ENCODE results near the gene TMEM244. TPM values are rescaled to one million over a fixed set of nuclear protein-coding genes. Genes with fewer than 3 reads are reported as not detected.

The TMEM244 gene
- total RNA-seq, 2 donors from 2014 or later, result not detected

GRCh38 chr6:129801909-129802308 lies 59.2 kb downstream of the TMEM244 start:
- no peaks in the 10 kb centered on the region for H3K9me3 ChIP-seq
- H3K36me3 ChIP-seq, result no peaks in the 10 kb centered on the region
- no peak overlapping the region for H3K4me3 ChIP-seq
- no peak overlapping the region for H3K27ac ChIP-seq
- DNase-seq (ENCODE audit: low spot score), result no peak
- H3K4me1 ChIP-seq, result no peaks in the 10 kb centered on the region
- TF ChIP-seq CTCF (IDR thresholded peaks at IDR 0.05), result no peak
- no peaks in the 10 kb centered on the region for H3K27me3 ChIP-seq

- Histone ChIP-seq H3K9me3 (no peaks in the 10 kb centered on the region), H3K4me3 (no peak overlapping the region), H3K27me3 (no peaks in the 10 kb centered on the region), H3K36me3 (no peaks in the 10 kb centered on the region), H3K27ac (no peak overlapping the region), H3K4me1 (no peaks in the 10 kb centered on the region)
- DNase-seq (ENCODE audit: low spot score), result no peak
- no peak for TF ChIP-seq CTCF (IDR thresholded peaks at IDR 0.05)
Measured at GRCh38 chr6:129795261-129795660, 65.9 kb downstream of the TMEM244 start.

GRCh38 chr6:129793447-129793846 lies 67.7 kb downstream of the TMEM244 start:
- Histone ChIP-seq H3K9me3 (no peaks in the 10 kb centered on the region), H3K27ac (no peak overlapping the region), H3K27me3 (no peaks in the 10 kb centered on the region), H3K4me3 (no peak overlapping the region), H3K4me1 (no peaks in the 10 kb centered on the region), H3K36me3 (no peaks in the 10 kb centered on the region)
- no peak for TF ChIP-seq CTCF (IDR thresholded peaks at IDR 0.05)
- DNase-seq (ENCODE audit: low spot score), result no peak

- H3K9me3 ChIP-seq, result no peaks in the 10 kb centered on the region
- H3K27me3 ChIP-seq, result no peaks in the 10 kb centered on the region
- DNase-seq (ENCODE audit: low spot score), result no peak
- H3K36me3 ChIP-seq, result no peaks in the 10 kb centered on the region
- TF ChIP-seq CTCF (IDR thresholded peaks at IDR 0.05), result no peak
- H3K4me3 ChIP-seq, result no peak overlapping the region
- no peaks in the 10 kb centered on the region for H3K4me1 ChIP-seq
- H3K27ac ChIP-seq, result no peak overlapping the region
Measured at GRCh38 chr6:129792049-129792448, 69.1 kb downstream of the TMEM244 start.

- H3K4me1 ChIP-seq, result no peaks in the 10 kb centered on the region
- H3K9me3 ChIP-seq, result no peaks in the 10 kb centered on the region
- H3K4me3 ChIP-seq, result no peak overlapping the region
- no peak for TF ChIP-seq CTCF (IDR thresholded peaks at IDR 0.05)
- H3K27me3 ChIP-seq, result no peaks in the 10 kb centered on the region
- no peak for DNase-seq (ENCODE audit: low spot score)
- no peak overlapping the region for H3K27ac ChIP-seq
- no peaks in the 10 kb centered on the region for H3K36me3 ChIP-seq
Measured at GRCh38 chr6:129790785-129791184, 70.3 kb downstream of the TMEM244 start.

- H3K9me3 ChIP-seq, result no peaks in the 10 kb centered on the region
- no peaks in the 10 kb centered on the region for H3K4me1 ChIP-seq
- no peak for TF ChIP-seq CTCF (IDR thresholded peaks at IDR 0.05)
- H3K36me3 ChIP-seq, result no peaks in the 10 kb centered on the region
- H3K27me3 ChIP-seq, result no peaks in the 10 kb centered on the region
- H3K4me3 ChIP-seq, result no peak overlapping the region
- no peak for DNase-seq (ENCODE audit: low spot score)
- no peak overlapping the region for H3K27ac ChIP-seq
Measured at GRCh38 chr6:129789974-129790373, 71.1 kb downstream of the TMEM244 start.

Measured in right atrium auricular region (tissue), 2 donors.